Stimulated activated CD4-positive, alpha-beta T cell treated with anti-CD3 and anti-CD28 coated beads, Interleukin-15, amount 100 ng/mL, for 1 hour (primary cell): ENCODE measurements around the gene PRR5.

ENCODE experiments used
- DNase-seq, 2 donors: peaks; one replicate each; pipeline ENCODE4 v3.0.0-alpha.2; 2020; ENCODE audit warnings: low read depth in 1 of 2, low spot score in 1 of 2

PRR5 gene

GRCh38 chr22:44691796-44692661, 10.0 kb upstream of the PRR5 start:
- no peak for DNase-seq

- DNase-seq, result no peak
These were observed 9.4 kb upstream of the PRR5 start for GRCh38 chr22:44692662-44693007.

GRCh38 chr22:44693145-44693544, 8.9 kb upstream of the PRR5 start:
- DNase-seq, result no peak

- no peak for DNase-seq
These were observed 8.2 kb upstream of the PRR5 start for GRCh38 chr22:44693756-44694155.

- DNase-seq, result peak; percentile 77 to 80
These were observed 4.4 kb upstream of the PRR5 start for GRCh38 chr22:44697423-44698141.

GRCh38 chr22:44698531-44699421, 3.2 kb upstream of the PRR5 start:
- no peak for DNase-seq

GRCh38 chr22:44700456-44700855, 1.5 kb upstream of the PRR5 start:
- DNase-seq, result no peak

- no peak for DNase-seq
These were observed 715 bp upstream of the PRR5 start for GRCh38 chr22:44701187-44701790.

GRCh38 chr22:44702479-44703198, 635 bp downstream of the PRR5 start:
- DNase-seq, result peak in 1 of 2 donors; percentile 19

- no peak for DNase-seq
These were observed 1.4 kb downstream of the PRR5 start for GRCh38 chr22:44703255-44703870.

GRCh38 chr22:44704159-44705021, 2.4 kb downstream of the PRR5 start:
- DNase-seq, result no peak

GRCh38 chr22:44705022-44705297, 3.0 kb downstream of the PRR5 start:
- DNase-seq, result no peak

GRCh38 chr22:44706488-44706887, 4.5 kb downstream of the PRR5 start:
- DNase-seq, result no peak

- no peak for DNase-seq
These were observed 5.2 kb downstream of the PRR5 start for GRCh38 chr22:44707178-44707577.

GRCh38 chr22:44707752-44708151, 5.7 kb downstream of the PRR5 start:
- DNase-seq, result no peak

- no peak for DNase-seq
These were observed 7.9 kb downstream of the PRR5 start for GRCh38 chr22:44709881-44710392.

- DNase-seq, result no peak
These were observed 8.7 kb downstream of the PRR5 start for GRCh38 chr22:44710474-44711240.

- DNase-seq, result no peak
These were observed 9.2 kb downstream of the PRR5 start for GRCh38 chr22:44711241-44711560.
